PC-3 (cell line): ENCODE data around the gene CATSPERZ. TPM values are rescaled to one million over a fixed set of nuclear protein-coding genes. Genes with fewer than 3 reads are reported as not detected.

Experiments used
- ATAC-seq: fragments of 200-7000 bp; cut with Tn5 transposase; 2 replicates; pipeline ENCODE4 v1.9.1; 2020; ENCODE audit warnings: mild to moderate bottlenecking, moderate library complexity
- BruUV-seq: library from RNA; stranded (reverse); fragments of 400-500 nt; replicated peaks from 2 replicates; lab custom pipeline; 2021; lab: Mats Ljungman, UMichigan
- CTCF ChIA-PET: fragments of 300-600 bp; sonication (Branson Sonifier 250); formaldehyde crosslinking; loops from one replicate; lab custom pipeline; 2022; ENCODE audit warnings: antibody characterized with exemption; lab: Charles Lee
- POLR2A ChIA-PET: fragments of 300-600 bp; sonication (Branson Sonifier 250); formaldehyde crosslinking; loops from one replicate; lab custom pipeline; 2022; ENCODE audit warnings: antibody characterized with exemption; ENCODE audit not compliant: unreplicated experiment; lab: Charles Lee
- DNase-seq: peaks from one replicate; pipeline ENCODE4 v3.0.0-alpha.2; 2015
- H2AFZ ChIP-seq: fragments of 300-600 bp; sonication (generic); 2 replicates; pipeline ENCODE4 v1.6.0; 2016; ENCODE audit warnings: antibody characterized with exemption, low read length
- H3F3A ChIP-seq: fragments of 300-600 bp; sonication (generic); one replicate; pipeline ENCODE4 v1.6.0; 2017; ENCODE audit warnings: antibody characterized with exemption, low read length, control low read depth, mild to moderate bottlenecking; ENCODE audit not compliant: unreplicated experiment
- H3K27ac ChIP-seq: fragments of 300-600 bp; sonication (generic); 2 replicates; pipeline ENCODE4 v1.5.1; 2016; ENCODE audit warnings: mild to moderate bottlenecking, low read length
- H3K27me3 ChIP-seq: fragments of 300-600 bp; sonication (generic); 2 replicates; pipeline ENCODE4 v1.6.1; 2016; ENCODE audit warnings: low read length, mixed read lengths
- H3K36me3 ChIP-seq: fragments of 300-600 bp; sonication (generic); 2 replicates; pipeline ENCODE4 v1.6.1; 2016; ENCODE audit warnings: low read depth, mixed run types, low read length, mixed read lengths
- H3K4me1 ChIP-seq: fragments of 300-600 bp; sonication (generic); 2 replicates; pipeline ENCODE4 v1.5.1; 2016; ENCODE audit warnings: low read length; ENCODE audit not compliant: insufficient read depth
- H3K4me2 ChIP-seq: fragments of 300-600 bp; sonication (generic); 2 replicates; pipeline ENCODE4 v1.6.0; 2016; ENCODE audit warnings: low read length
- H3K4me3 ChIP-seq: fragments of 300-600 bp; sonication (generic); 2 replicates; pipeline ENCODE4 v1.5.1; 2016; ENCODE audit warnings: mild to moderate bottlenecking, low read length, mixed read lengths
- H3K79me2 ChIP-seq: fragments of 300-600 bp; sonication (generic); 2 replicates; pipeline ENCODE4 v1.6.1; 2017; ENCODE audit warnings: low read length, mixed read lengths
- H3K9ac ChIP-seq: fragments of 300-600 bp; sonication (generic); 2 replicates; pipeline ENCODE4 v1.6.0; 2016; ENCODE audit warnings: mild to moderate bottlenecking, low read length
- H3K9me2 ChIP-seq: fragments of 300-600 bp; sonication (generic); replicated peaks from 2 replicates; pipeline ENCODE4 v1.6.1; 2016; ENCODE audit warnings: mixed run types, low read length, mixed read lengths
- H3K9me3 ChIP-seq: fragments of 300-600 bp; sonication (generic); 2 replicates; pipeline ENCODE4 v1.6.1; 2016; ENCODE audit warnings: low read length, mixed read lengths
- H4K20me1 ChIP-seq: fragments of 300-600 bp; sonication (generic); 2 replicates; pipeline ENCODE4 v1.6.1; 2016; ENCODE audit warnings: low read length, mixed read lengths
- EZH2 ChIP-seq: fragments of 300-600 bp; sonication (generic); IDR thresholded peaks from one replicate; pipeline ENCODE4 v1.6.1; 2017; ENCODE audit warnings: antibody characterized with exemption, mild to moderate bottlenecking, low read length; ENCODE audit not compliant: unreplicated experiment
- EZH2phosphoT487 ChIP-seq: fragments of 300-600 bp; sonication (generic); IDR thresholded peaks from 2 replicates; pipeline ENCODE4 v1.6.1; 2018; ENCODE audit warnings: mild to moderate bottlenecking, antibody characterized with exemption, low read length, borderline replicate concordance
- intact Hi-C: fragments of 100-400 bp; cut with micrococcal nuclease; formaldehyde crosslinking; loops from 2 replicates; pipeline ENCODE4 v1.9.0; 2023
- total RNA-seq: library from RNA; depleted of rRNA; stranded (reverse); fragments of >200 nt; gene quantifications from 2 replicates; pipeline ENCODE4 v1.2.3, GENCODE V29; 2014
- TF ChIP-seq, protein P1 (sequence below): fragments of 300-600 bp; sonication (generic); conservative IDR thresholded peaks from 2 replicates; pipeline ENCODE4 v1.5.1; 2017; ENCODE audit warnings: antibody characterized with exemption, low read depth, mild to moderate bottlenecking, low read length

The CATSPERZ gene
- total RNA-seq, 1 experiment from 2014 or later = 9.2 TPM

GRCh38 chr11:64252003-64252872, 47.9 kb upstream of the CATSPERZ start:
- H3K4me2 ChIP-seq = peak overlapping the region; percentile 98
- H3F3A ChIP-seq = no peaks in the 10 kb centered on the region
- H3K79me2 ChIP-seq = peaks cover 25% of the 10 kb centered on the region
- H3K36me3 ChIP-seq = peaks cover 21% of the 10 kb centered on the region
- DNase-seq (peak; percentile 77), ATAC-seq (peak; percentile 45)
- no peaks in the 10 kb centered on the region for H3K27me3 ChIP-seq
- TSS peak; percentile 4 for BruUV-seq
- no peaks in the 10 kb centered on the region for H3K9me2 ChIP-seq
- H3K27ac ChIP-seq = no peak overlapping the region
- intact Hi-C loops = no loop called here
- ChIA-PET CTCF (interaction anchor here (0.6 to 1.3 kb wide), 12 partner anchors 8 to 103 kb away, joined by 3 to 11 read pairs (median 4); partner anchors contain the start of genes FKBP2 and GPR137), POLR2A (interaction anchor here (0.6 to 0.7 kb wide), 2 partner anchors 43 to 63 kb away, joined by 3 to 4 read pairs; no protein-coding TSS in a partner anchor)
- H3K4me1 ChIP-seq = peaks cover 31% of the 10 kb centered on the region
- H3K9me3 ChIP-seq = no peaks in the 10 kb centered on the region
- H2AFZ ChIP-seq = peak overlapping the region; percentile 68
- H4K20me1 ChIP-seq = no peaks in the 10 kb centered on the region; the same call in 1 of the 2 replicates
- peak overlapping the region; percentile 79 for H3K9ac ChIP-seq
- no peak for TF ChIP-seq EZH2
- TF ChIP-seq, protein P1, sequence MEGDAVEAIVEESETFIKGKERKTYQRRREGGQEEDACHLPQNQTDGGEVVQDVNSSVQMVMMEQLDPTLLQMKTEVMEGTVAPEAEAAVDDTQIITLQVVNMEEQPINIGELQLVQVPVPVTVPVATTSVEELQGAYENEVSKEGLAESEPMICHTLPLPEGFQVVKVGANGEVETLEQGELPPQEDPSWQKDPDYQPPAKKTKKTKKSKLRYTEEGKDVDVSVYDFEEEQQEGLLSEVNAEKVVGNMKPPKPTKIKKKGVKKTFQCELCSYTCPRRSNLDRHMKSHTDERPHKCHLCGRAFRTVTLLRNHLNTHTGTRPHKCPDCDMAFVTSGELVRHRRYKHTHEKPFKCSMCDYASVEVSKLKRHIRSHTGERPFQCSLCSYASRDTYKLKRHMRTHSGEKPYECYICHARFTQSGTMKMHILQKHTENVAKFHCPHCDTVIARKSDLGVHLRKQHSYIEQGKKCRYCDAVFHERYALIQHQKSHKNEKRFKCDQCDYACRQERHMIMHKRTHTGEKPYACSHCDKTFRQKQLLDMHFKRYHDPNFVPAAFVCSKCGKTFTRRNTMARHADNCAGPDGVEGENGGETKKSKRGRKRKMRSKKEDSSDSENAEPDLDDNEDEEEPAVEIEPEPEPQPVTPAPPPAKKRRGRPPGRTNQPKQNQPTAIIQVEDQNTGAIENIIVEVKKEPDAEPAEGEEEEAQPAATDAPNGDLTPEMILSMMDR = peak; percentile 64
- H3K4me3 ChIP-seq = peak overlapping the region; percentile 85

- ChIA-PET CTCF (interaction anchor here (0.6 kb wide), 2 partner anchors 12 to 93 kb away, joined by 3 read pairs; partner anchors contain the start of gene FKBP2), POLR2A (no interaction called here)
- no peaks in the 10 kb centered on the region for H3K9me3 ChIP-seq
- no peak overlapping the region for H3K9ac ChIP-seq
- peaks cover 21% of the 10 kb centered on the region for H3K36me3 ChIP-seq
- H3K4me2 ChIP-seq = peak overlapping the region; percentile 98
- peaks cover 25% of the 10 kb centered on the region for H3K4me1 ChIP-seq
- H3K9me2 ChIP-seq = no peaks in the 10 kb centered on the region
- intact Hi-C loops = no loop called here
- H3K79me2 ChIP-seq = peaks cover 25% of the 10 kb centered on the region
- no peaks in the 10 kb centered on the region for H3F3A ChIP-seq
- no peak overlapping the region for H2AFZ ChIP-seq
- H4K20me1 ChIP-seq = no peaks in the 10 kb centered on the region; the same call in 1 of the 2 replicates
- no peak for DNase-seq
- no peak for ATAC-seq
- TF ChIP-seq EZH2phosphoT487 (no peak), EZH2 (no peak)
- TF ChIP-seq, protein P1 = no peak
- peak overlapping the region; percentile 85 for H3K4me3 ChIP-seq
- TSS peak; percentile 9 for BruUV-seq
- no peak overlapping the region for H3K27ac ChIP-seq
- no peaks in the 10 kb centered on the region for H3K27me3 ChIP-seq
These were observed 47.1 kb upstream of the CATSPERZ start for GRCh38 chr11:64253043-64253442.
